Fibroblast of villous mesenchyme (primary cell): Measurements from ENCODE around the gene SBK2. TPM values are rescaled to one million over a fixed set of nuclear protein-coding genes. Genes with fewer than 3 reads are reported as not detected.

Experiments used
- DNase-seq: peaks from one replicate; pipeline ENCODE4 v3.0.0-alpha.2; 2010; ENCODE audit warnings: low read depth
- H3K4me3 ChIP-seq: 2 replicates; pipeline ENCODE4 v1.5.1; 2011; ENCODE audit warnings: low read depth, mild to moderate bottlenecking, low read length
- total RNA-seq: library from RNA; depleted of rRNA; stranded (reverse); fragments of >200 nt; gene quantifications from 2 replicates; pipeline ENCODE4 v1.2.3, GENCODE V29; 2012
- TF ChIP-seq, protein P1 (sequence below): IDR thresholded peaks from 2 replicates; pipeline ENCODE4 v1.5.1; 2012; ENCODE audit warnings: low read depth, mild to moderate bottlenecking, low read length; ENCODE audit not compliant: insufficient read depth

Gene SBK2
- total RNA-seq, 1 donor: not detected

DNA sequence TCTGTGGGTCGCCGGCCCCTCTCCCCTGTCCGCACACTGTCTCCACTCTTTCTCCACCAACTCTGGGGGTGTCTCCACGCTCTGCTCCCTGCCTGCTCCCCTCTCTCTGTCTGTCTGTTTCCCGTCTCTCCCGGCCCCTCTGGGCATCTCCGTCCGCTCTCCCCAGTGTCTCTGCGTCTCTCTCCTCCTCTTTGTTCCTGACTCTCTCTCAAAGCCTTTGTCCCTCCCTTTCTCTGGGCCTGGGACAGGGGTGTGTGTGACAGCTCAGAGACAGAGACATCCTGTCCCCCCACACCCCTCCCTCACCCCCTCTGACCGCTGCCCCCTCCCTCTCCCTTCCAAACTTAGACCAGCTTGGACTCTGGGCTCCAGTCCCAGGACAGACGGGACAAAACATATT lies 9.1 kb upstream of the SBK2 start:
- no peak for DNase-seq
- no peak overlapping the region for H3K4me3 ChIP-seq
- TF ChIP-seq, protein P1, sequence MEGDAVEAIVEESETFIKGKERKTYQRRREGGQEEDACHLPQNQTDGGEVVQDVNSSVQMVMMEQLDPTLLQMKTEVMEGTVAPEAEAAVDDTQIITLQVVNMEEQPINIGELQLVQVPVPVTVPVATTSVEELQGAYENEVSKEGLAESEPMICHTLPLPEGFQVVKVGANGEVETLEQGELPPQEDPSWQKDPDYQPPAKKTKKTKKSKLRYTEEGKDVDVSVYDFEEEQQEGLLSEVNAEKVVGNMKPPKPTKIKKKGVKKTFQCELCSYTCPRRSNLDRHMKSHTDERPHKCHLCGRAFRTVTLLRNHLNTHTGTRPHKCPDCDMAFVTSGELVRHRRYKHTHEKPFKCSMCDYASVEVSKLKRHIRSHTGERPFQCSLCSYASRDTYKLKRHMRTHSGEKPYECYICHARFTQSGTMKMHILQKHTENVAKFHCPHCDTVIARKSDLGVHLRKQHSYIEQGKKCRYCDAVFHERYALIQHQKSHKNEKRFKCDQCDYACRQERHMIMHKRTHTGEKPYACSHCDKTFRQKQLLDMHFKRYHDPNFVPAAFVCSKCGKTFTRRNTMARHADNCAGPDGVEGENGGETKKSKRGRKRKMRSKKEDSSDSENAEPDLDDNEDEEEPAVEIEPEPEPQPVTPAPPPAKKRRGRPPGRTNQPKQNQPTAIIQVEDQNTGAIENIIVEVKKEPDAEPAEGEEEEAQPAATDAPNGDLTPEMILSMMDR: no peak

- DNase-seq: no peak
- H3K4me3 ChIP-seq: no peak within 1 kb of the TSS
- TF ChIP-seq, protein P1: no peak
These were observed 8.5 kb upstream of the SBK2 start, which contains the start of gene SBK3 for GRCh38 chr19:55545443-55545842. Gene SBK3 (minus strand): TSS chr19:55545543. CDS start chr19:55545543, 0 bp downstream.

DNA sequence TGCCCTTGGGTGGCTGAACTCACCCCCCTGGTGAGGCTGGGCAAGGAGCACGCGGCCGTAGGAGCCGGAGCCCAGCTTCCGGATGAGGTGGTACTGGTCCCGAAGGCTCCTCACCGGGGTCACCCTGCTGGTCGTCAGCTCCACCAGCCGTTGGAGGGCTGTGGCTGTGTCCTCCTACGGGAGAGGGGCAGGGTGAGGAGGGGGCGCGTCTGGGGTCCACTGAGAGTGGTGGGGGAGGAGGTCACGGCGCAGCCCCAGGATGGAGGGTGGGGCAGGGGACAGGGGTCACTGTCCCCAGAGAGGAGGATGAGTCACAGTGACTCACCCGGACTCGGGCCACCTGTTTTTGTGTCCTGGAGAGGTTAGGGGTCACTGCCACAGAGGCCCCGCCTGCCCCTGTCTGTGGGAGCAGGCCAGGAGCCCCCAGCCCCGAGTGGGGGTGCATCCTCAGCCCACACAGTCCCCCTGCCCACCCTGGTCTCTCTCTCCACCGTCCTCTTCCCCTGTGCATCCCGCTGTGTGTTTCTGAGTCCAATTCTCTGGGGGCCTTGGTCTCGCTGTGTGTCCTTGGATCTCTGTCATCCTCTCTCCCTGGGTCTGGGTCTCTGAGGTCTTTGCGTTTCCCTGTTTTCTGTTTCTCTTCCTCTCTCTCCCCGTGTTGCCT lies 8.0 kb upstream of the SBK2 start:
- DNase-seq: no peak
- TF ChIP-seq, protein P1: no peak
- no peak overlapping the region for H3K4me3 ChIP-seq

GRCh38 chr19:55544014-55544413 lies 7.1 kb upstream of the SBK2 start:
- TF ChIP-seq, protein P1: no peak
- no peak for DNase-seq
- H3K4me3 ChIP-seq: no peak overlapping the region

GRCh38 chr19:55543567-55543966 lies 6.6 kb upstream of the SBK2 start:
- TF ChIP-seq, protein P1: no peak
- H3K4me3 ChIP-seq: no peak overlapping the region
- DNase-seq: no peak

- no peak for DNase-seq
- TF ChIP-seq, protein P1: no peak
- H3K4me3 ChIP-seq: no peak overlapping the region
These were observed 5.4 kb upstream of the SBK2 start for GRCh38 chr19:55542292-55542855.

- DNase-seq: no peak
- TF ChIP-seq, protein P1: no peak
These were observed 4.2 kb upstream of the SBK2 start for GRCh38 chr19:55541091-55541490.

More at GRCh38 chr19:55541091-55541490, 4.2 kb upstream of the SBK2 start:
- H3K4me3 ChIP-seq: no peak overlapping the region
